ENCODE measurements around the gene FERMT2.

FERMT2 gene

GRCh38 chr14:52829527-52830185, 121.2 kb downstream of the FERMT2 start:
- DNase-seq (ENCODE audit: low read depth in 2 of 2) = no peak

- DNase-seq (ENCODE audit: low read depth in 2 of 2) = no peak
Observed at GRCh38 chr14:52827426-52827825, 123.4 kb downstream of the FERMT2 start.

- DNase-seq (ENCODE audit: low read depth in 2 of 2) = no peak
Observed at GRCh38 chr14:52825085-52825484, 125.8 kb downstream of the FERMT2 start.

GRCh38 chr14:52824462-52824861, 126.4 kb downstream of the FERMT2 start:
- no peak for DNase-seq (ENCODE audit: low read depth in 2 of 2)

- DNase-seq (ENCODE audit: low read depth in 2 of 2) = no peak
Observed at GRCh38 chr14:52821805-52822250, 129.0 kb downstream of the FERMT2 start.

GRCh38 chr14:52808101-52808500, 142.7 kb downstream of the FERMT2 start:
- DNase-seq (ENCODE audit: low read depth in 2 of 2) = no peak

All from stimulated activated CD8-positive, alpha-beta memory T cell treated with anti-CD3 and anti-CD28 coated beads, Interleukin-15, amount 100 ng/mL, for 48 hours (primary cell).